Embryonic facial prominence (tissue), 1 donor: Measurements from ENCODE around the gene RFFL.
A peak's percentile ranks its signal among the peaks of the same experiment; 100 is the strongest.
"Not testable (repeated sequence)": the region's sequence is repeated elsewhere in the genome, so short reads cannot be mapped to it uniquely, and the experiment has no call there.

Experiments
- DNase-seq: peaks from one replicate; pipeline ENCODE4 v3.0.0-alpha.2; 2016; ENCODE audit errors: extremely low spot score

RFFL gene

DNA sequence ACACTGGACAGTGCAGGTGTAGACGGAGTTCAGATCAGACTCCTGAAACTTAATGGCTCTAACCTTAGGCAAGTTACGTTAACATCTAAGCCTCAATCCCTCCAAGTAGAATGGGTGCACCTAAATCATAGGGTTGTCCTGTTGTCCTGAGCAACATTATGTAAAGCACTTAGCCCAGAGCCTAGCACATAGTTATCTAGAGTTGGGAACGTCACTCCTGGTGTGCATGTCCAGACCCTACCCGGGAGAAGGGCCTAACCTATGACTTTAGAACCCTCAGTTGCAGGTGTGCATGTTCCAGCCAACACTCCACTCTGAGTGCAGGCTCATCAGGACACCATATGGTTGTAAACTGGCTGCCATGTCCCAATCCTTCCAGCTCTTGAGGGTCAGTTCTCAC is 57.2 kb downstream of the RFFL start:
- no peak for DNase-seq

DNA sequence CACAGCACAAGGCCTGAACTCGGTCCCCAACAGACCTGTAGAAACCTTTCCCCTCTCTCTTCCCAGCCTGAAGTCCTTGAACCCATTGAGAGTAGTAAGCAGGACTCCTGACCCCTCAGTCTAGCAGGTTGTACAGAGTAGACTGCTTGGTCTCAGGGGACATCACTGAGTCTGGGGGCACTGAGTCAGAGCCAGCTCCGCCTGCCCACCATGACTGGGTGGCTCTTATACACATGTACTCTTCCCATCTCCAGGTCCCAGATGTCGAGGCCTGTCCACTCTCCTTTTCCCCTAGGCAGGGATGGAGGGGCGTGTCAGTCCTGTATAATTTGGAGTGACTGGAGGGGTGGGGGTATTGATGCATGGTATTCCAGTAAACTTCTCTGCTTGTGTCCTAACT is 59.7 kb downstream of the RFFL start:
- no peak for DNase-seq

GRCh38 chr17:35002876-35003551 is 60.5 kb downstream of the RFFL start:
- DNase-seq, result no peak

DNA sequence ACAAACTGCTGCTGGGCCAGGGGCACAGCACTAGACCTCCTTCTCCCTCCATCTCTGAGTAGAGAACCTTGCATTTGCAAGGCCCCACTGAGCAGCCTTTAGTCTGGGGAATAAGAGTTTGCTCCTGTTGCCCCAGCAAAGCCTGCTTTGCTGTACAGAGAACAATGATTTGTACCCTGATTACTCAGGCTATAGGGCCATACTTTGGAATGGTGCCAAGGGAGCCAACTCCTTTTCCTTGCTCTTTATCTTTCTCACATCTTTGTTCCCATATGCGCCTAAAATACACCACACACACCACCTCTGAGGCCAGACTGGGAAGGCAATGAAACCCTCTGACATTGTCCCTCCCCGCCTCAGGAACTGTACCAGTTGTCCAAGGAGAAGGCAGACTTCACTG is 62.0 kb downstream of the RFFL start:
- DNase-seq, result no peak

DNA sequence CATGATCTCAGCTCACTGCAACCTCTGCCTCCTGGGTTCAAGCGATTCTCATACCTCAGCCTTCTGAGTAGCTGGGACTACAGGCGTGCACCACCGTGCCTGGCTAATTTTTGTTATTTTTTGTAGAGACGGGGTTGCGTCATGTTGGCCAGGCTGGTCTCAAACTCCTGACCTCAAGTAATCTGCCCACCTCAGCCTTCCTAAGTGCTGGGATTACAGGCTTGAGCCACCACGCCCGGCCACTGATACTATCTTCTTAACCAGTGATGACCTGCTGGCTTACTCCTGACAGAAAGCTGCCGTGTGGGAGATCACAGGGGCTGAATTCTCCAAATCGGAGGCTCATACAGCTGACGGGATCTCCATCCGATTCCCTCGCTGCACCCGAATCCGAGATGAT is 62.5 kb downstream of the RFFL start:
- DNase-seq, result not testable (repeated sequence)

DNA sequence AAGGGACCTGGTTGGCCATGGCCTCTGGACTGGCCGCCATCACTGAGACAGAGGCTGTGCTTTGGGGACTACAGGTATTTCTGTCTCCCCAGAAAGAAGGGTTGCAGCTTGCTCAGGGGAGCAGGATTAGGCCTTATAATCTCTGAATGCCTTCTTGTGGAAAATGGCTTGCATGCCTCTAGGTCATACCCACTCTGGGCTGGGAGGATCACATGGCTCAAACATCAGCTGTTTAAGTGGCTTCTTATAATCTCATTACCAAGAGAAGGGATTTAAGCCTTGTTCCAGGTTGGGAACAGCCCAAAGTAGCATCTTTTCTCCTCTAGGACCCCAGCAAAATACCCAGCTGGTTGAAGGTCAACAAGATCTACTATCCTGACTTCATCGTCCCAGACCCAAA is 64.1 kb downstream of the RFFL start:
- DNase-seq, result no peak

DNA sequence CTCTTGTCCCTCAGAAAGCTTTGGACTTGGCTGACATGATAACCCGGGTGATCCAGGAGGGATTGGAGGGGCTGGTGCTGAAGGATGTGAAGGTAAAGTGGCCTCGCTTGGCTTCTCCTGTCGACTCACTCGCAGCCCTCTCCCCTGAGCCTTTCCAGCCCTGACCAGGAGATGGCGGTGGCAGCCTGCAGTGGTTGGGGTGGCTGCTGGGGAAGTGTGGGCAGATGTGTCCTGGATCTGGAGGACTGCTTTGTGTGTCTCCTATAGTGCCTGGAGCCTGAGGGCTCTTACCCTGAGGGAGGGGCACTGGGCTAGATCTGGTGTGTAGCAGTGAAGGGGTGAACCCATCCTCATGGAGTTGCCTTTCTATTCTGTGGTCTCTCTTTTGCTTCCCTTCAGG is 65.3 kb downstream of the RFFL start:
- DNase-seq, result no peak

- peak; percentile 53 for DNase-seq
Observed at GRCh38 chr17:34997355-34997862, 66.1 kb downstream of the RFFL start.

DNA sequence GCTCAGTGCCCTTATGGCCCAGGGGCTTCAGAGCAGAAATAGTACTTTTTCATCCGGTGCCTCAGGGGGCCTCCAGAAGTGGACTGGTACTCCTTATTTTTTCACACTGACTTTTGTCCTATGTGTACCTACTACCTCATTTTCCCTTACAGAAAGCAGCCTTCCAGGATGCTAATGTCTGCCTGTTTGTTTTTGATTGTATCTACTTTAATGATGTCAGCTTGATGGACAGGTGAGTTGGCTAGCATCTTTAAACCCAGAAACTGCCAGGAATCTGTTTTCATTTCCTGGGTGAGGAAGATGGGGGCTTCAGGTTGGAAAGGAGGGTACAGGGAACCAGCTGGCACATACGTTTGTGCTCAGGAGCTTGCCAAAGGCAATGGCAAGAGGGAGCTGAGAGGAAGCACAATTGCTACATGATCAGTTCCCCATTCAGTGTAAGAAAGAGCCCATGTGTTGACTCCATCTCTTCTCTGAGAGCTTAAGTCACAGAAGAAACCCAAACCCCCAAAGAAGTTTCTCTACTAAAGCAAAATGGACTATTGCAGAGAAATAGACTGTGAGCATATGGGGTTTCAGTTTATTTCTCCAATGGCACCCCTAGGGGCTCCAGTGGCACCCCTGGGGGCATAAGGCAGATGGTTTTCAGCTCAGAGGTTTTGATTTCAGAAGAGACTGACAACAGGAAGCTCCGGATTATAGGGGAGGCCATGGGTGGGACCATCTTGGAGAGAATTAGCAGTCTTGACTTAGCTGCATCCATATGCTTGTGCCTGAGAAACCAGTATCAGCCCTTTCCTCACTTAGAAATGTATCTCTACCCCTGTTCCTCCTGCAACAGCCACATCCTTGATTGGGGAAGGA is 66.9 kb downstream of the RFFL start:
- DNase-seq, result no peak

DNA sequence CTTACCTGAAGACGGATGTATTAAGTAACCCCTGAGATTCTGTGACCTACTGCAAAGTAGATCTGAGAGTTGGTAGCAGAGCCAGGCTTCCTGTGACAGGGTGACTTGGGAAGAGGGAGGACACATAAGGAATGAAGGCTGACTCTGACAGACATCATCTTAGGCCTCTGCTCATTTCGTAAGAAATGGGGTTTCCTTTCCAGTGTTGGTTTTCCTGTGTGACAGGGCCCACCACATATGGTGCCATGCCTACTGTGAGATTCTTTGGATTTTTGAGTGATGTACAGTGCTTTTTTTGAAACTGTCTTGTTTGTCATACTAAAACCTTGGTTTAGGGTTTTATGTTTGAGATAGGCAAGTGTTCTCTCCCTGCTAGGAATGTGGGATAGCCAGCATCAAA is 70.5 kb downstream of the RFFL start:
- no peak for DNase-seq

- no peak for DNase-seq
Observed at GRCh38 chr17:34991606-34992005, 71.9 kb downstream of the RFFL start.

- DNase-seq, result no peak
Observed at GRCh38 chr17:34990921-34991365, 72.6 kb downstream of the RFFL start.

DNA sequence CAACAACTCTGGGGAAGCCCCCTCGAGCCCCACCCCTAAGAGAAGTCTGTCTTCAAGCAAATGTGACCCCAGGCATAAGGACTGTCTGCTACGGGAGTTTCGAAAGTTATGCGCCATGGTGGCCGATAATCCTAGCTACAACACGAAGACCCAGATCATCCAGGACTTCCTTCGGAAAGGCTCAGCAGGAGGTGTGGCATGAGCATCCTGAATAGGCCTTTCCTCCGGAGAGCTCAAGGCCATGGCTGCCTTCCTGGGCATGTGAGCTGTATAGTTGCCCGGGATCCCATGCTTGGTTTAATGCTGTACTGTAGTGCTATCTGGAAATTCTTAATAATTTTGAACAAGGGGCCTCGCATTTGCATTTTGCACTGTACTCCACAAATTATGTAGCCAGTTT is 74.0 kb downstream of the RFFL start:
- no peak for DNase-seq

DNA sequence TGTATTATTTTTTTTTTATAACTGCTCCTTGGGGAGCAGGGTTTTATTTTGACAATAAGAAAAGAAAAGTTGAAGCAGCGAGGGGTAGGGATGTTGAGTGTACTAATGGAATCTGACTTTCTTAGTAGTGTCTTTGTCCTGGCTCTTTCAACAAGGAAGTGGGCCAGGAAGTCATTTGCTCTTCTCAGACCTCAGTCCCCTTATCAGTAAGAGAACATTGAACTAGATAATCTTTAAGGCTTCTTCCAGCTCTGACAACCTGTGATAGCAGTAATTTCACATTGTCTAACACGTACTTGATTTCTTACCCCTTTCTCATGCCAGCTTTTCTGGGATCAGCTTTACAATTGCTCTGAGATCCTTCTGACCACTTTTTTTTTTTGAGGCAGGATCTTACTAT is 74.9 kb downstream of the RFFL start:
- no peak for DNase-seq

- DNase-seq, result no peak
Observed at GRCh38 chr17:34987232-34987631, 76.3 kb downstream of the RFFL start.

GRCh38 chr17:34981538-34982241 is 81.8 kb downstream of the RFFL start:
- no peak for DNase-seq

DNA sequence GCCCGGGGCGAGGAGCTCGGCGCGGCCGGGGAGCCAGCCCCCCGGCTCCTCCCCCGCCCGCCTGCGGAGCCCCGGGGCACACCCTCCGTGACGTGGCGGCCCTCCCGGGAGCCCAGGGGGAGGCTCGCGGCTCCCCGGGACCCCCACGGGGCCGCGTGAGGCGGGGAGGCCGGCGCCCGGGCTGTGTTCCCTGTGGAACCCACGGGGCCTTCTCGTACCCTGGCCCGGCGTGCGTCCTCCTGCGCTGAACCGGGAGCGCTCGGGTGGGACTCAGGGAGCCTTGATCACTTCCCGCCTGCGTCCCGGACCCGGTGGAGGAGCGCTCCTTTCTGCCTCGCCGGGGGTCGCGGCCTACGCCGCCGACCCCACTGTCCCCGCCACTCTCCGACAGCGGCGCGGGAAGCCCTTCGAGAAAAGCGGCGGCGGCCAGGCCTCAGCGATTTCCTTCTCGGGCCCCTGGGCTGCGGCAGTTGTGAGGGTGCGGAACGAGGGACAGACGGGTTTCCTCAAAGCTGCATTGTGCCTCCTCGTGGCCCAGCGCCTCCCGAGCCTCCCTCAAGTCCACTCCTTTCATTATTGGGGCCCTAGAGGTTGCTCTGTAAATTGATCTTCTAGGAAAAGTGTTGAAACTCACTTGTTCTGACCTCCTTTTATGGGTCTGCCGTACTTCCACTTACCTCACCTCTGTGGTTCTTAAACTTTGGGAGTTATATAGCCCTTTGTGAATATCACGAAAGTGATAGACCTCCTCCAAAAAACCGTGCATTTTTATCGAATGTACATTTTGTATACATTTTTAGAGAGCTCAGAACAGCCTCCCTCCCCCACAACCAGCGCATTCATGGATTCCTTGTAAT is 82.6 kb downstream of the RFFL start:
- DNase-seq, result peak; percentile 34

DNA sequence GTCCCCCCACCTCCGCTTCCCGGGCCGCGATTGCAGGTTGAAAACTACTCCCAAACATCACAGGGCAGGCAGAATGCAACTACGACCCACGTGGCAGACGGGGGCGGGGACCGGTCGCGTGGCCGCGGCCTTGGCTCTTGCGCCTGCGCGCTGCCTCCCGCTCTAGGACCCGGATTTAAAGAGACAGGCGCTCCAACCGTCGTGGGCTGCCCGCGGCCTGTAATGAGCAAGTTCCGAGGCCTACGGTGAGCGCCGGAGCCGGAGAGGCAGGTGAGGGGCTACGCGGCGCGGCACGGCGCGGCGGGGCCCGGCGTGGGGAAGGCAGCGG is 83.2 kb downstream of the RFFL start, which contains the start of gene LIG3:
Gene LIG3 (plus strand): TSS at position 160 of the 328 bp plus-strand sequence. CDS start 2,494 bp downstream, outside the sequence.
- DNase-seq, result peak; percentile 81

DNA sequence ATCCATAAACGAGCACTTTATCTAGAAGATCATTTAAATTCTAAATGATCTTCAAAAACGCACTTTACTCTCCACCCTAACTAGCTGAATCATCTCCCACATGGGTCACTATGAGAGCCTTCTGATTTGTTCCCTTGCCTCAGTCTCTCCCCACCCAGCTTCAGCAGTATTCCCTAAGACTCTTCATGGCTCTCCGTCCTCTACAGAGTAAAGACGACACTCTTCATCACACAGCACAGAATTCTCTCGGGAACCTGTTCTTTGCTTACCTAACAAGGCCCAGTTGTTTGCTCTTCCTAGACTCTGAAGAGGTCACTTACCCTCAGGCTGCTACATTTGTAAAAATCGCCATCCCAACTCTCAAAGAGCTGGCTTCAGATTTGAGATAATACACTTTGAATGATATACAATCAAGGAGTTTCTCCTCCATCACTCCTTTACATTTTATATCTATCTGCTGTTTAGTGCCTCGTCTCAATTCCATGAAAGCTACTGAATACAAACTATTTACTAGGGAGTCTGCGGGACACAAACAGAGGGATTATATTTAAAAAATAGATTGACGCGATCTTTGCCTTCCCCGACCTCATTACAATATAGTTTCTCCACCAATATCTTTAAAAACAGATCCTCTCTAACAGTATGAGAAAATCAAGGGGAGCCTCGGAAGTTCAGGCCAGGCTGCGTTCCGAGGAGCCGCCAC is 83.7 kb downstream of the RFFL start:
- DNase-seq, result no peak

- DNase-seq, result no peak
Observed at GRCh38 chr17:34979153-34979552, 84.4 kb downstream of the RFFL start.
